Femur (tissue), 1 donor: ENCODE data around the gene ARHGAP31.
"Not testable (repeated sequence)": the region's sequence is repeated elsewhere in the genome, so short reads cannot be mapped to it uniquely, and the experiment has no call there.

Source experiments
- DNase-seq: peaks from one replicate; pipeline ENCODE4 v3.0.0-alpha.2; 2017

The ARHGAP31 gene

DNA sequence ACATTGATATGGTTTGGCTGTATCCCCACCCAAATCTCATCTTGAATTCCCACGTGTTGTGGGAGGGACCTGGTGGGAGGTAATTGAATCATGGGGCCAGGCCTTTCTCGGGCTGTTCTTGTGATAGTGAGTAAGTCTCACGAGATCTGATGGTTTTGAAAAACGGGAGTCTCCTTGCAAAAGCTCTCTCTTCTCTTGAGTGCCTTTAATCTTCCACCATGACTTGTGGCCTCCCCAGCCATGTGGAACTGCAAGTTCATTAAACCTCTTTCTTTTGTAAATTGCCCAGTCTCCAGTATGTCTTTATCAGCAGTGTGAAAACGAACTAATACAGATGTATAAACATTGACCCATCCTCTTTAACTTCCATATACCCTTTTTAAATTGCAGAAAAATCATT, 26.6 kb downstream of the ARHGAP31 start:
- not testable (repeated sequence) for DNase-seq

- DNase-seq = no peak
Measured at GRCh38 chr3:119322021-119322834, 28.0 kb downstream of the ARHGAP31 start.

- peak; percentile 92 for DNase-seq
Measured at GRCh38 chr3:119322835-119323722, 28.9 kb downstream of the ARHGAP31 start.

- no peak for DNase-seq
Measured at GRCh38 chr3:119323723-119324085, 29.5 kb downstream of the ARHGAP31 start.

DNA sequence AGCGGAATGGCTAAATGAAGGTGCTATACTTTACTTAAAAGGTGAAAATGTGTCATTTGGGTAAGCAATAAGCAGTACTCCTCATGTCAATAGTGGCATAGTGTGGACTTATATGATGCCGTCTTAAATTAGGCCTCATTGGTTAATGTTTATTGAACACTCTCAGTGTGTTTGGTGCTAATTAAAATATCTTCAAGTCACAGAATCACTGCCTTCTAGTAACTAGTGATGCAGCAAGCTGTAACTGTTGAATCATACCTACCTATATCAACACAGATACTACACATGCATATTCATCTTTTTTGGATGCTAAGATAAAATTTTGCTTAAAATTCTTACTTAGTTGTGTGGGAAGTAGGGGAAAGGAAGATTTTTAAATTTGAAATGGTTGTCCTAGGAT, 30.7 kb downstream of the ARHGAP31 start:
- DNase-seq = no peak

DNA sequence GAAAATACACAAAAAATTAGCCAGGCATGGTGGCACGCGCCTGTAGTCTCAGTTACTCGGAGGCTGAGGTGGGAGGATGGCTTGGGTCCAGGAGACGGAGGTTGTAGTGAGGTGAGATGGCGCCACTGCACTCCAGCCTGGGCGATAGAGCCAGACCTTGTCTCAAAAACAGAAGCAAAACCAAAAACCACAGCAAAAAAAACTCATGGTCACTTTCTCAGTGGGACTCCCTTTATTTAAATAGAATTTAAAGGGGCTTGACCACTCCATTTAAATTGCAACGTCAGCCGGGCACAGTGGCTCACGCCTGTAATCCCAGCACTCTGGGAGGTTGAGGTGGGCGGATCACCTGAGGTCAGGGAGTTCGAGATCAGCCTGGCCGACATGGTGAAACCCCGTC, 32.8 kb downstream of the ARHGAP31 start:
- no peak for DNase-seq

DNA sequence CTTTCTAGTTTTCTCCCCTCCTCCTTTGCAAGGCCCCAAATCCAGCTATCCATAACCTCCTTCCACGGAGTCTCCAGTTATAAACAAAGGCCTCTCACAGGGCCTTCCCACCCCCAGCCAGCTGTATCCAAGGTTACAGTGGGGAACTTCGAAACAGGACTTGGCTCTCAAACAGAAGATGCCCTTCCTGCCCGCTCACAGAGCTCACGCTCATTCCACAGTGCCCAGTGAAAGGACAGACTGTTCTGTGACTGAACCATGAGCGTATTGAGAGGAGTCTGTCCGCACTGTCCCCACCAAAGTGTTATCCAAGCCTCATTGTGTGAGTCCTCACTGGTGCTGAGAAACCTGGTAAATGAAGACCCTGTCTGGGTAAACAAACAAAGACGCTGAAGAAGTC, 35.4 kb downstream of the ARHGAP31 start:
- no peak for DNase-seq

- no peak for DNase-seq
Measured at GRCh38 chr3:119330181-119330580, 36.0 kb downstream of the ARHGAP31 start.

GRCh38 chr3:119330858-119331257, 36.7 kb downstream of the ARHGAP31 start:
- DNase-seq = no peak

DNA sequence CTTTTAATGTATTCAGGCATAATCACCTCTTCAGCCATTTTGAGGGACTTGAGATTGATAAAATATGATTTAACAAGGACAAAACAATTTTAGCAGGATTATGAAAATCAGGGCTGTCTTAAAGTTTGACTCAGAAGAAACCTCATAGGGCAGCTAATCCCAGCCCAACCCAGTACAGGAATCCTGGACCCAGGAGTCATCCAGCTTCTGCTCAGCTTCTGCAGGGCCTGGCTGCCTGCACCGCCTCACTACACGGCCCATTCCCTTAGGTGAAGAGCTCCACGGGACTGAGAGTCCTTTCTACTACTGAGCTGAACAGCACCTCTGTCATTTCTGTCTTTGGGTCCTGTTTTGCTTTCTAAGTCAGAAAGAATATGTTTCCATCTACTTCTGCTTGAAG, 37.5 kb downstream of the ARHGAP31 start:
- no peak for DNase-seq

DNA sequence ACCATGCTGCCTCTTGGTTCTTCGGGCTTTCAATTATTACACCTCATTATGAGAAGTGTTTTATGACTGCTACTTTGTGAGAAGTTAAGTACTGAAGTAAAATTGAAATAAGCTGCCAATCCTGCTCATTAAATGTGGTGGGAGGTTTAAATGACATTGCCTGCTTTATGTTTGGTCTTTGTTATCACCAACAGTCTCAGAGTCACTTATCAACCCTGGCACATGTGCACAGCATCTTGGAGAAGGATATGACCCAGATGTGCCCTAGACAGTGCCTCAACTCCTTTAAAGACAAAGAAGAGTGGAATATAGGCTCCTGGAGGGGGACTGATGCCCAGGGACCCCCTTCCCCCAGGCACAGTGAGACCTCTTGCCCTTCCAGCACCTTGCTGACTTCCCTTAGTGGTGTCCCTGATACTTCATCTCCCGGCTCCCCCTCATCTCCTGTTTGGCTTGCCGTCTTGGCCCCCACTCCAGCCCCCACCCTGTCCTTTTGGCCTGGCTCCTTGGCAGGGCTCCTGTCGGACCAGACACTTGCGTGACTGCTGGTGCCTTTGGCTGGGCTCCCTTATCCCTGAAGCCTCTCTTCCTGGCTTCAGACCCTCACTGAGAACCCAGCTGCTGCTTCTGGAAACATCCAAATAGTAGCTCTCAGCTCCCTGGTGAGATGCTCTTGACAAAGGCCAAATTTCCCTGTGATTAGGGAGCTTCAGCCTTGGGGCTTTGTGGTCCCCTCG, 39.8 kb downstream of the ARHGAP31 start:
- DNase-seq = no peak

DNA sequence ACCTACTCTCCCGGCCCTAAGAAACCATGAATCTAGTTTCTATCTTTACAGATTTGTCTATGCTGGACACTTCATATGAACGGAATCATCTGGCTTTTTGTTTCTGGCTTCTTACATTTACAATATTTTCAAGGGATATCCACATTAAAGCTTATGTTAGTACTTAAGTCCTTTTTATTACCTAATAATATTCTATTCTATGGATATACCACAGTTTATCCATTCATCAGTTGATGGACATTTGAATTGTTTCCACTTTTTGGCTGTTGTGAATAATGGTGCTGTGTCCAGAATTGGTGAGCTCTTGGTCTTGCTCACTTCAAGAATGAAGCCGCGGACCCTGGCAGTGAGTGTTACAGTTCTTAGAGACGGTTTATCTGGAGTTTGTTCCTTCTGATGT, 42.6 kb downstream of the ARHGAP31 start:
- no peak for DNase-seq

- DNase-seq = not testable (repeated sequence)
Measured at GRCh38 chr3:119337407-119337806, 43.2 kb downstream of the ARHGAP31 start.

GRCh38 chr3:119338754-119339153, 44.6 kb downstream of the ARHGAP31 start:
- DNase-seq = no peak

DNA sequence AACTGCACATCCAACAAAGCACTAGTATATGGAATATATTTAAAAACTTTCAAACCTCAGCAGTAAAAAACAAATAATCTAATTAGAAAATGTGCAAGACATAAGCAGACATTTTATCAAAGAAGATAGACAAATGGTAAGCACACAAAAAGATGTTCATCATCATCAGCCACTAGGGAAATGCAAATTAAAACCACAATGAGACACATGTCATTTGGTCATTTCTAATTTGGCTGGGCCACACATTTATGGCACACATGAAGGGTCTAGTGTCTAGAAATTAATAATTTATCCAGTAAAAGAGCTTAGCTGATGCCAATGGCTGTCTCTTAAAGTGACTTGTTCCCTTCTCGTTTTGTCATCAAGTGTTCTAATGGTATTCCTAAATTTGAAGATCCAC, 45.8 kb downstream of the ARHGAP31 start:
- no peak for DNase-seq

DNA sequence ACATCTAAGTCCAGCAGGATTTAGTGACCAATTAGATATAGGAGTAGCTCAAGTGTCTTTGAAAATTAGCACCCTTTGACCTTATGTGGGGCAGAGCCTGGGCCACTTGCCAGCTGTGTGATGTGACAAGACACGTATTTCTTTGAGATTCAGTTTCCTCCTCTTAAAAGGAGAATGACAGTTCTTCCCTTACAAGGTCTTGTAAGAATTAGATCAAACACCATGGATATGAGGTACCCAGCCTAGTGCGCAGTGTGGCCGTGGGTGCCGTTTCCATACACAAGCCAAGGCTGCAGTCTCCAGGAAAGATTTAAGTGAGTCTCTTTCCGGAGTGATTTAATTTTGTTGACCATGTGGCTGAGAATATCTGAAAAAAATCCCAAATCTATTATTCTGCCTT, 46.3 kb downstream of the ARHGAP31 start:
- no peak for DNase-seq

GRCh38 chr3:119342176-119342575, 48.0 kb downstream of the ARHGAP31 start:
- DNase-seq = no peak

DNA sequence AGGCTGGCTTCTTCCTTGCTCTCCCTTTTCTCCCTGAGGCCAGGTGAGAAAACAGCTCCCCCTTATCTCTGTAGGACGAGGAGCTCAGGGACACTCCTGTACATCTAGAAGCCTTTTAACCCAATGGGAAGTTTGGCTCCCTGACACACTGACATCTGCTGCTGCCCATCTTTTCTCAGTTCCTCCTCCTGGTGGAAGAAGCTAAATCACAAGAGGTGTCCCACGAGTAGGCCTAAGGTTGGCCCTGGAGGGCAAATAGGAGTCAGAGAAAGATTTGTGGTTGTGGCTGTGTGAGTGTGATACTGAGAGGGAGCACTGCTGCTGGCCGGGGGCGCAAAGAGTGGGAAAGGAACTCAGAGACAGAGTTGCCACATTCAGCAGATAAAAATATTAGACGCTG, 49.5 kb downstream of the ARHGAP31 start:
- no peak for DNase-seq

GRCh38 chr3:119346076-119346496, 51.9 kb downstream of the ARHGAP31 start:
- DNase-seq = no peak

GRCh38 chr3:119347036-119347435, 52.9 kb downstream of the ARHGAP31 start:
- DNase-seq = no peak

GRCh38 chr3:119349354-119350041, 55.3 kb downstream of the ARHGAP31 start:
- DNase-seq = no peak

DNA sequence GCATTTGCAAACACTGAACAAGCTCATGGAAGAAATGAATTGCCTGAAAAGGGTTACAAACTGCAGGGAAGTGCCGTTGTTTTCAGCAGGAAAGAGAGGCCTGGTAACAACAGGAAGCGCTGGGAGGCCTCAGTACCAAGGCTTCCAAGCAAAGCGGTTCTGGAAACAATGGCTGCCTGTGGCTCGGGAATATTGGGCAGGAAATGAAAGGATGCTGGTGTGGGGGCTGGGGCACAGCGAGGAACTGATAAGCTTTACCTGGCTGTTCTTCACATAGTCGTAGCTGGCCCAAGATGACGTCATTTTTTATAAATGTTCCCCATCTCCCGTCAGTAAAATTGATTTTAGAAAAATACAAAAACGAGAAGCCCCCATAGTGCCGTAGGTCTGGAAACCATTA, 55.9 kb downstream of the ARHGAP31 start:
- no peak for DNase-seq

DNA sequence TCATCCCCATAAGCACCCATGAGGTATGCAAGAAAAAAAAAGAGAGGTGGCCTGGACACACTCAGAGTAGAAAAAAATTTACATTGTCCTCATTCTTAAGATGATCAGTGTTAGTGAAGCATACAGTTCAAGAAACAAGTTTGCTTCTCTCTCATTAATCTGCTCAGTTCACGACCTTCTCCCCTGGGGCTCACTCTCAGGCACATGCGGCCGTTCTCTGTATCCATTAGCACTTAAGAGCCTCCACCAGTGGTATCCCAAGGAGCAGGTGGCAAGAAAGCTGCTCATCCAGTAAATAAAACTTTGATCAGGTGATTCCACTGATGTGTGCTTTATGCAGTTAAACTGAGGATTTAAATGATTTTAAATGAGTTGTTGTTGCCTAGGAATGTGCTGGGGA, 57.4 kb downstream of the ARHGAP31 start:
- DNase-seq = no peak
